ENCODE measurements around the gene BCAM. TPM values are rescaled to one million over a fixed set of nuclear protein-coding genes. Genes with fewer than 3 reads are reported as not detected.
A peak's percentile ranks its signal among the peaks of the same experiment; 100 is the strongest.
"Not testable (repeated sequence)": the region's sequence is repeated elsewhere in the genome, so short reads cannot be mapped to it uniquely, and the experiment has no call there.

BCAM gene
- total RNA-seq, 1 donor, result not detected

DNA sequence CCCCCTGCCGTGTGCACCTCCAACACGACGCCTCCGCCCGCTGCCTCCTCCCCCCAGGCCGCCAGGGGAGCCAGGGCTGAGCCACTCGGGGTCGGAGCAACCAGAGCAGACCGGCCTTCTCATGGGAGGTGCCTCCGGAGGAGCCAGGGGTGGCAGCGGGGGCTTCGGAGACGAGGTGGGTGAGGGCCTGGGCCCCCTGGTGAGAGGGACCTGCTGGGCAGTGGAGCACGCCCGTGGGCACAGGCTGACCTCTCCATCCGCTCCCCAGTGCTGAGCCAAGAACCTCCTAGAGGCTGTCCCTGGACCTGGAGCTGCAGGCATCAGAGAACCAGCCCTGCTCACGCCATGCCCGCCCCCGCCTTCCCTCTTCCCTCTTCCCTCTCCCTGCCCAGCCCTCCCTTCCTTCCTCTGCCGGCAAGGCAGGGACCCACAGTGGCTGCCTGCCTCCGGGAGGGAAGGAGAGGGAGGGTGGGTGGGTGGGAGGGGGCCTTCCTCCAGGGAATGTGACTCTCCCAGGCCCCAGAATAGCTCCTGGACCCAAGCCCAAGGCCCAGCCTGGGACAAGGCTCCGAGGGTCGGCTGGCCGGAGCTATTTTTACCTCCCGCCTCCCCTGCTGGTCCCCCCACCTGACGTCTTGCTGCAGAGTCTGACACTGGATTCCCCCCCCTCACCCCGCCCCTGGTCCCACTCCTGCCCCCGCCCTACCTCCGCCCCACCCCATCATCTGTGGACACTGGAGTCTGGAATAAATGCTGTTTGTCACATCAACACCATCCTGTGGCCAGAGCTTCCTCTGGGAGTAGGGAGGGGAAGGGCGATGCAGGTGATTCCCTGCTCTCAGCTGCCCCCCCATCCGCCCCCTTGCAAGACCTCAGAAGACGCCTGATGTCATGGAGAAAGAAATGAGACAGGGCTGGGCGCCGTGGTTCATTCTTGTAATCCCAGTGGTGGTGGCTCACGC, 12.0 kb downstream of the BCAM start:
- no peaks in the 10 kb centered on the region for H3K9me3 ChIP-seq (ENCODE audit: low read depth, low read length)
- no peaks in the 10 kb centered on the region for H3K27me3 ChIP-seq (ENCODE audit: insufficient read depth, low read length)
- no peaks in the 10 kb centered on the region for H3K4me1 ChIP-seq (ENCODE audit: insufficient read depth, low read length)
- H3K4me3 ChIP-seq (ENCODE audit: low read length), result no peak overlapping the region

DNA sequence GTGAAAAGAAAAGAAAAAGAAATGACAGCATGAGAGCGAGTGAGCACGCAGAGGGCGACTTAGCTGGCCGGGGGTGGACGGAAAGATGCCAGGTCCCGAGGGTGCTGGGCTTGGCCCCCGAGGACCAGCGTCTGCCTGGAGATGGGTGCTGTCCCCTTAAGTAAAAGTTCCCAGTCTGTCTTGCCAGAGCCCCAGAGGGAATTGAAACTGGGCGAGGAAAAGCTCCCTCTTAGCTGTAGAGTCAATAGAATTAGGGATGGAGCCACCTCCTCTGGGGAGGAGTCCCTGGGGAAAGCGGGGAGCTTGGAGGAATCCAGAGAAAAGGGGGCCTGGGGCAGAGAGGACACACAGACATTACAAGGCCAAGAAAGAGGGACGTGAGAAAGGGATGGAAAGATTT, 13.3 kb downstream of the BCAM start:
- Histone ChIP-seq H3K27me3 (ENCODE audit: insufficient read depth, low read length) (no peaks in the 10 kb centered on the region), H3K4me3 (ENCODE audit: low read length) (no peak overlapping the region), H3K4me1 (ENCODE audit: insufficient read depth, low read length) (no peaks in the 10 kb centered on the region), H3K9me3 (ENCODE audit: low read depth, low read length) (no peaks in the 10 kb centered on the region)

- Histone ChIP-seq H3K27me3 (ENCODE audit: insufficient read depth, low read length) (no peaks in the 10 kb centered on the region), H3K4me1 (ENCODE audit: insufficient read depth, low read length) (no peaks in the 10 kb centered on the region), H3K4me3 (ENCODE audit: low read length) (no peak overlapping the region), H3K9me3 (ENCODE audit: low read depth, low read length) (no peaks in the 10 kb centered on the region)
These were observed 13.9 kb downstream of the BCAM start for GRCh38 chr19:44822670-44823372.

DNA sequence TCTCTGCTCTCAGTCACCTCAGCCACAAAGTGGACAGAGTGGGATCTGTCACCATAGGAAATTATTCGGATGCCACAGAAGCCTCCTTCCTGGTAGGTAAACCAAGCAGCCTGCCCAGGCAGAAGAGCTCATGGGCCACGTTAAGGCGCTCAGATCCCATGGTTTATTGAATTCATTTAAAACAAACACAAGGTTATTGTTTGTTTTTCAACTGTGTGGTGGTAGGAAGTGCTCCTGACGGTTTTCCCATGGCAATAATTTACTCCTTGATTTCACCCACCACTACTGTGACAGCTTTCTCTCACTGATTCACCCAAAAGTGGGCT, 14.4 kb downstream of the BCAM start:
- no peaks in the 10 kb centered on the region for H3K27me3 ChIP-seq (ENCODE audit: insufficient read depth, low read length)
- no peak overlapping the region for H3K4me3 ChIP-seq (ENCODE audit: low read length)
- no peaks in the 10 kb centered on the region for H3K9me3 ChIP-seq (ENCODE audit: low read depth, low read length)
- H3K4me1 ChIP-seq (ENCODE audit: insufficient read depth, low read length), result no peaks in the 10 kb centered on the region

GRCh38 chr19:44824761-44825160, 15.9 kb downstream of the BCAM start:
- Histone ChIP-seq H3K9me3 (ENCODE audit: low read depth, low read length) (no peaks in the 10 kb centered on the region), H3K4me3 (ENCODE audit: low read length) (no peak overlapping the region), H3K4me1 (ENCODE audit: insufficient read depth, low read length) (no peaks in the 10 kb centered on the region), H3K27me3 (ENCODE audit: insufficient read depth, low read length) (no peaks in the 10 kb centered on the region)

DNA sequence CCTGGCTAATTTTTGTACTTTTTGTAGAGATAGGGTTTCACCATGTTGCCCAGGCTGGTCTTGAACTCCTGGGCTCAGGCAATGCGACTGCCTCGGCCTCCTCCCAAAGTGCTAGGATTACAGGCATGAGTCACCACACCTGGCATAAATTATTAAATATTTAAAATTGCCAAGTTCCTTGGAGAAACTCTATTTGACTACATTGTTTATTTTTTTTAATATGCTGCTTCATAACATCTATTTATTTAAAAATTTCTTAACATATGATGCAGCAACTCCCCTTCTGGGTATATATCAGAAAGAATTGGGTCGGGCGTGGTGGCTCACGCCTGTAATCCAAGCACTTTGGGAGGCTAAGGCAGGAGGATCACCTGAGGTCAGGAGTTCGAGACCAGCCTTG, 24.0 kb downstream of the BCAM start:
- H3K27me3 ChIP-seq (ENCODE audit: insufficient read depth, low read length); H3K4me1 ChIP-seq (ENCODE audit: insufficient read depth, low read length); H3K4me3 ChIP-seq (ENCODE audit: low read length); H3K9me3 ChIP-seq (ENCODE audit: low read depth, low read length): not testable (repeated sequence)

DNA sequence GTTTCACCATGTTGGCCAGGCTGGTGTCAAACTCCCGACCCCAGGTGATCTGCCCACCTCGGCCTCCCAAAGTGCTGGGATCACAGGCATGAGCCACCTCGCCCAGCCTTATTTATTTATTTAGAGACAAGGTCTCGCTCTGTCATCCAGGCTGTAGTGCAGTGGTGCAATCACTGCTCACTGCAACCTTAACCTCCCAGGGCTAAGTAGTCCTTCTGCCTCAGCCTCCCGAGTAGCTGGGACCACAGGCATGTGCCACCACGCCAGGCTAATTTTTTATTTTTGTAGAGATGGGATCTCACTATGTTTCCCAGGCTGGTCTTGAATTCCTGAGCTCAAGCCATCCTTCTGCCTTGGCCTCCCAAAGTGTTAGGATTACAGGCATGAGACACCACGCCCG, 25.5 kb downstream of the BCAM start:
- not testable (repeated sequence) for H3K9me3 ChIP-seq (ENCODE audit: low read depth, low read length); H3K4me1 ChIP-seq (ENCODE audit: insufficient read depth, low read length); H3K4me3 ChIP-seq (ENCODE audit: low read length); H3K27me3 ChIP-seq (ENCODE audit: insufficient read depth, low read length)

DNA sequence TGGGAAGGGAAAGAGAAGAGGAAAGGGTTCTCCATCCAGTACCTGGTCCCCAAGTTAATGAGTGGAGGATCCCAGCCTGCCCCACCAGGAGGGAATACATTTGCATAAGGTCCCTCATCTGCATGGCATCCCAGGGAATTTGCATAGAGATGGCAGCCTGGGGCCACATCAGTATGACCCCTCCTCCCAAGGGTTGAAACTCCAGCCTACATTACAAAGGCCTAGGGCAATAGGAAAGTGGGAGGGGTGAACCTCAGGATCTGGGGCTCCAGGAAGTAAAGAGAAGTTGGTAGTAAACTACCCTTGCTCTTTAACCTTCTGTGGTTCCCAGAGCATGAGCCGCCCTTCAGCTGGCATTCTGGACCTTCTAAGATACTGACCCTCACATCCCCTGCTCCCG, 30.4 kb downstream of the BCAM start:
- H3K4me3 ChIP-seq (ENCODE audit: low read length), result no peak overlapping the region
- H3K9me3 ChIP-seq (ENCODE audit: low read depth, low read length), result no peaks in the 10 kb centered on the region
- peaks cover under 1% of the 10 kb centered on the region for H3K4me1 ChIP-seq (ENCODE audit: insufficient read depth, low read length)
- H3K27me3 ChIP-seq (ENCODE audit: insufficient read depth, low read length), result no peaks in the 10 kb centered on the region

GRCh38 chr19:44840811-44841210, 31.9 kb downstream of the BCAM start:
- Histone ChIP-seq H3K9me3 (ENCODE audit: low read depth, low read length) (no peaks in the 10 kb centered on the region), H3K4me3 (ENCODE audit: low read length) (no peak overlapping the region), H3K4me1 (ENCODE audit: insufficient read depth, low read length) (peaks cover 15% of the 10 kb centered on the region), H3K27me3 (ENCODE audit: insufficient read depth, low read length) (no peaks in the 10 kb centered on the region)

DNA sequence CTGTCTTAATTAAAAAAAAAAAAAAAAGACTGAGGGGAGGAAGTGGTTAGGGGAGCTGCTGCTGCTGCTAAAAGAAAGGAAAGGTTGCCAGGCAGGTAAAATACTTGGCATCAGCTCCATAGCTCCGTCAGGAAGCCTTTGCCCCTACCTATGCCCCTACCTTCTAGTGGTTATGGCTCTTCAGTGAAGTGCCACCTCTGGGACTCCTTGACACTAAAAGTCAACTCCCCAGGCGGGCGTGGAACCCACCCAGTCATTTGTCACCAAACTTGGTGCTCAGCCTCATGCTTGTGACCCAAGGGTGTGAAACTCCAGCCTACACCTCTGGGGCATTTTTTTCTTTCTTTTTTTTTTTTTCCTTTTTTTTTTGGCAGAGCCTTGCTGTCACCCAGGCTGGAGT, 32.3 kb downstream of the BCAM start:
- no peak overlapping the region for H3K4me3 ChIP-seq (ENCODE audit: low read length)

DNA sequence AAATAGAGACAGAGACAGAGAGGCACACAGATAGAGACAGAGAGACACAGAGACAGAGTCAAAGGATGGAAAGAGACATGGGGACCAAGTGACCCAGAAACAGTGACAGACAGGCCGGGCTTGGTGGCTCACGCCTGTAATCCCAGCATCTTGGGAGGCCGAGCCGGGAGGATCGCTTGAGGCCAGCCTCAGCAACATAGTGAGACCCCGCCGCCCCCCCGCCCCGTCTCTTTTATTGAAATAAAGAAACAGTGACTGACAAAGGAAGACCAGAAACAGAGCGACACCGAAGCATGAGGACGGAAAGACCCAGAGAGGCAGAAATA, 36.3 kb downstream of the BCAM start:
- no peak overlapping the region for H3K4me3 ChIP-seq (ENCODE audit: low read length)
- peaks cover 46% of the 10 kb centered on the region for H3K4me1 ChIP-seq (ENCODE audit: insufficient read depth, low read length)
- peaks cover 3% of the 10 kb centered on the region for H3K27me3 ChIP-seq (ENCODE audit: insufficient read depth, low read length)
- no peaks in the 10 kb centered on the region for H3K9me3 ChIP-seq (ENCODE audit: low read depth, low read length)

More for the DNA sequence above, 32.3 kb downstream of the BCAM start:
- Histone ChIP-seq H3K27me3 (ENCODE audit: insufficient read depth, low read length) (no peaks in the 10 kb centered on the region), H3K9me3 (ENCODE audit: low read depth, low read length) (no peaks in the 10 kb centered on the region), H3K4me1 (ENCODE audit: insufficient read depth, low read length) (peaks cover 17% of the 10 kb centered on the region)

GRCh38 chr19:44845612-44846454, 36.9 kb downstream of the BCAM start, which contains the start of gene NECTIN2:
Gene NECTIN2 (plus strand): TSS chr19:44846297. CDS start chr19:44846526, 229 bp downstream.
- H3K27me3 ChIP-seq (ENCODE audit: insufficient read depth, low read length), result peaks cover 3% of the 10 kb centered on the region
- H3K4me3 ChIP-seq (ENCODE audit: low read length), result peak within 1 kb of the TSS; percentile 47
- peaks cover 46% of the 10 kb centered on the region for H3K4me1 ChIP-seq (ENCODE audit: insufficient read depth, low read length)
- no peaks in the 10 kb centered on the region for H3K9me3 ChIP-seq (ENCODE audit: low read depth, low read length)

DNA sequence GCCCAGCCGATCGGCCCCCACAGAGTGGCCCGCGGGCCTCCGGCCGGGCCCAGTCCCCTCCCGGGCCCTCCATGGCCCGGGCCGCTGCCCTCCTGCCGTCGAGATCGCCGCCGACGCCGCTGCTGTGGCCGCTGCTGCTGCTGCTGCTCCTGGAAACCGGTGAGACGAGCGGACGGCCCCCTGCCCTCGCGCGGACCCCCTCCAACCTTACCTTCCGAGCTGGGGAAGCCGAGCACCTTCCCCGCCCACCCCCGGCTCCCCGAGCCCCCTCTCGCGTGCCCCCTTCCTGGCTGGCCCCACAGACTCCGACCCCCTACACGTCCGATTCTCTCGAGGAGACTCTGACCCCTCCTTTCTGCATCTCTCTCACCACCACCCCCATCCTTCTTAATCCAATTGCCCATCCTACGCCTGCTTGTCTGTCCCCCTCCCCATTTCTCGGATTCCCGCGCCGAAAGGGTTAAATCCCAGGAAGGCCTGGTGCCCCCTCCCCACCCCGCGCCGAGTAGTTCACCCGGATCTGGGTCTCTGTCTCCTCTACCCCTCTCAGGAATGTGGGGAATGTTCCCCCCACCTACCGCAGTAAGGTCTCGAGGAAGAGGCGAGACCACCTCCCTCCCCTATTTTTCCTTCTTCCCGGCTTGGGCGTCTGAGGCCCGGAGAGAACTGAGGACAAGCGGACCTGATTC, 37.7 kb downstream of the BCAM start:
- H3K27me3 ChIP-seq (ENCODE audit: insufficient read depth, low read length), result peaks cover 3% of the 10 kb centered on the region
- peaks cover 46% of the 10 kb centered on the region for H3K4me1 ChIP-seq (ENCODE audit: insufficient read depth, low read length)
- no peaks in the 10 kb centered on the region for H3K9me3 ChIP-seq (ENCODE audit: low read depth, low read length)
- peak overlapping the region; percentile 47 for H3K4me3 ChIP-seq (ENCODE audit: low read length)

GRCh38 chr19:44847144-44848035, 38.5 kb downstream of the BCAM start:
- peaks cover 46% of the 10 kb centered on the region for H3K4me1 ChIP-seq (ENCODE audit: insufficient read depth, low read length)
- peaks cover 3% of the 10 kb centered on the region for H3K27me3 ChIP-seq (ENCODE audit: insufficient read depth, low read length)
- H3K4me3 ChIP-seq (ENCODE audit: low read length), result peak overlapping the region; percentile 34

More at GRCh38 chr19:44847144-44848035, 38.5 kb downstream of the BCAM start:
- H3K9me3 ChIP-seq (ENCODE audit: low read depth, low read length), result no peaks in the 10 kb centered on the region

Data from mononuclear cell (primary cell).